Renal cortex interstitium (tissue), 11 donors: ENCODE measurements around the gene TRAPPC12. TPM values are rescaled to one million over a fixed set of nuclear protein-coding genes. Genes with fewer than 3 reads are reported as not detected.
"Not testable (repeated sequence)": the region's sequence is repeated elsewhere in the genome, so short reads cannot be mapped to it uniquely, and the experiment has no call there.

Source experiments
- DNase-seq, 11 donors: peaks; one replicate each; pipeline ENCODE4 v3.0.0-alpha.2; 2013; ENCODE audit warnings: low read depth in 9 of 11, low spot score in 4 of 11; ENCODE audit errors: extremely low read depth in 1 of 11
- polyA plus RNA-seq, 3 donors: library from polyadenylated mRNA; unstranded; fragments of 120-200 nt; gene quantifications; one replicate each; pipeline ENCODE4 v1.2.1, GENCODE V29; 2013; ENCODE audit not compliant: insufficient read length in 3 of 3

TRAPPC12 gene
- polyA plus RNA-seq, 3 donors = 66.4 to 102 (median 76.2) TPM

GRCh38 chr2:3355951-3356569 is 23.4 kb upstream of the TRAPPC12 start:
- no peak for DNase-seq

GRCh38 chr2:3356799-3357198 is 22.7 kb upstream of the TRAPPC12 start:
- DNase-seq = no peak

GRCh38 chr2:3357446-3357845 is 22.0 kb upstream of the TRAPPC12 start:
- not testable (repeated sequence) for DNase-seq

- no peak for DNase-seq
These were observed 21.6 kb upstream of the TRAPPC12 start for GRCh38 chr2:3357926-3358325.

- no peak for DNase-seq
These were observed 17.7 kb upstream of the TRAPPC12 start for GRCh38 chr2:3361518-3362389.

- no peak for DNase-seq
These were observed 14.3 kb upstream of the TRAPPC12 start for GRCh38 chr2:3365219-3365618.

GRCh38 chr2:3368261-3368722 is 11.2 kb upstream of the TRAPPC12 start:
- no peak for DNase-seq

GRCh38 chr2:3369340-3370181 is 9.9 kb upstream of the TRAPPC12 start:
- not testable (repeated sequence) for DNase-seq

- no peak for DNase-seq
These were observed 2.7 kb upstream of the TRAPPC12 start for GRCh38 chr2:3376821-3377220.

- peak in 2 of 11 donors; percentile 26 to 46 for DNase-seq
These were observed 2.2 kb upstream of the TRAPPC12 start for GRCh38 chr2:3377279-3377611.

GRCh38 chr2:3377612-3378432 is 1.7 kb upstream of the TRAPPC12 start, which contains the start of gene EIPR1:
Gene EIPR1 (minus strand): TSS chr2:3377818. CDS start chr2:3377689, 129 bp downstream.
- DNase-seq = peak; percentile 89 to 98 (median 96)

- DNase-seq = no peak
These were observed 201 bp upstream of the TRAPPC12 start for GRCh38 chr2:3379339-3379646.

GRCh38 chr2:3386448-3386958 is 7.0 kb downstream of the TRAPPC12 start:
- no peak for DNase-seq

GRCh38 chr2:3387011-3387410 is 7.5 kb downstream of the TRAPPC12 start:
- no peak for DNase-seq

- no peak for DNase-seq
These were observed 8.3 kb downstream of the TRAPPC12 start for GRCh38 chr2:3387644-3388411.

GRCh38 chr2:3388412-3388738 is 8.9 kb downstream of the TRAPPC12 start:
- no peak for DNase-seq

GRCh38 chr2:3389193-3389592 is 9.7 kb downstream of the TRAPPC12 start:
- DNase-seq = no peak

GRCh38 chr2:3390041-3390440 is 10.5 kb downstream of the TRAPPC12 start:
- DNase-seq = no peak
